H1 (cell line): ENCODE measurements around the gene KTI12. TPM values are rescaled to one million over a fixed set of nuclear protein-coding genes. Genes with fewer than 3 reads are reported as not detected.

Source experiments
- polyA plus RNA-seq, 7 experiments: library from polyadenylated mRNA; depleted of rRNA in 3 of 7; stranded (reverse) in 5 of 7; unstranded in 2 of 7; fragments of >200 nt in 5 of 7; fragments of 200-250 nt in 2 of 7; gene quantifications; 1 replicate in 5 of 7; 2 replicates in 1 of 7; 4 replicates in 1 of 7; pipeline versions ENCODE4 v1.2.1 to v1.2.3, GENCODE V29; 2011 to 2013; ENCODE audit warnings: missing spikeins in 2 of 7, mixed read lengths in 2 of 7
- small RNA-seq: library from polyadenylated mRNA; stranded (forward); fragments of <200 nt; extraction: miRNeasy Mini kit (QIAGEN cat#:217004); gene quantifications from one replicate; pipeline ENCODE3, GENCODE V24; 2013; ENCODE audit not compliant: insufficient read depth
- total RNA-seq: library from RNA; stranded (reverse); fragmentation: NEBNext Ultra II Directional; extraction: Animal tissue kit (Norgen Biotek cat#: 25700); gene quantifications from 2 replicates; pipeline ENCODE4 v1.2.1, GENCODE V29; 2021

KTI12 gene
- total and polyA plus RNA-seq, 2 of the 8 experiments (the other 6 are each of a cell fraction or from before 2014, with no cell fraction given): 7.5 to 16.2 TPM

Small RNAs within 50 kb of the gene (small RNA-seq; reads per million reads assigned to genes)
- not detected for gene RN7SL290P

Other genes with a start within 250 kb of the KTI12 start
- 177 and 182 TPM in 2 replicates for gene NRDC, start 155.1 kb downstream of the KTI12 start, total RNA-seq
- 61.6 and 70.2 TPM in 2 replicates for gene NRDC, start 155.1 kb downstream of the KTI12 start, polyA plus RNA-seq (2011; rRNA removed)
- 36.8 and 37.3 TPM in 2 replicates for gene RAB3B, start 43.1 kb downstream of the KTI12 start, total RNA-seq
- 9.4 and 12.5 TPM in 2 replicates for gene RAB3B, start 43.1 kb downstream of the KTI12 start, polyA plus RNA-seq (2011; rRNA removed)
- 84.6 and 89.8 TPM in 2 replicates for gene TXNDC12, start 21.4 kb upstream of the KTI12 start, total RNA-seq
- gene TXNDC12, start 21.4 kb upstream of the KTI12 start, polyA plus RNA-seq (2011; rRNA removed): 25.8 and 35.2 TPM in 2 replicates
- 97.3 and 98.3 TPM in 2 replicates for gene BTF3L4, start 22.5 kb upstream of the KTI12 start, total RNA-seq
- 38.0 and 76.1 TPM in 2 replicates for gene BTF3L4, start 22.5 kb upstream of the KTI12 start, polyA plus RNA-seq (2011; rRNA removed)
- gene ZFYVE9, start 108.3 kb upstream of the KTI12 start, total RNA-seq: 26.4 and 26.5 TPM in 2 replicates
- gene ZFYVE9, start 108.3 kb upstream of the KTI12 start, polyA plus RNA-seq (2011; rRNA removed): 4.4 and 5.8 TPM in 2 replicates